HepG2 (cell line): ENCODE data around the gene EBF4. TPM values are rescaled to one million over a fixed set of nuclear protein-coding genes. Genes with fewer than 3 reads are reported as not detected.

ENCODE experiments used
- ADNP ChIP-seq: sonication (generic); formaldehyde crosslinking; IDR thresholded peaks from 2 replicates; pipeline ENCODE4 v1.4.0; 2020; ENCODE audit warnings: missing genetic modification reagents
- CENPT ChIP-seq: sonication (generic); formaldehyde crosslinking; IDR thresholded peaks from 2 replicates; pipeline ENCODE4 v1.8.0; 2022; ENCODE audit warnings: low read depth, mild to moderate bottlenecking, moderate library complexity, missing genetic modification reagents
- KLF16 ChIP-seq, 2 experiments: sonication (generic) in 1 of 2; formaldehyde crosslinking in 1 of 2; IDR thresholded peaks; 2 replicates each; pipeline versions ENCODE4 v1.6.1 to v1.8.0; 2016 to 2023; ENCODE audit warnings: missing genetic modification reagents in 2 of 2, missing compliant biosample characterization in 1 of 2
- MBD4 ChIP-seq: IDR thresholded peaks from 2 replicates; pipeline ENCODE4 v1.6.1; 2012; ENCODE audit warnings: low read length, inconsistent platforms, borderline replicate concordance
- MTERF4 ChIP-seq: sonication (generic); formaldehyde crosslinking; IDR thresholded peaks from 2 replicates; pipeline ENCODE4 v1.8.0; 2023; ENCODE audit warnings: mild to moderate bottlenecking, missing genetic modification reagents
- PBX2 ChIP-seq: IDR thresholded peaks from 2 replicates; pipeline ENCODE4 v1.6.1; 2016; ENCODE audit warnings: control low read depth
- SETDB1 ChIP-seq: sonication (generic); formaldehyde crosslinking; IDR thresholded peaks from 2 replicates; pipeline ENCODE4 v1.5.1; 2020; ENCODE audit warnings: missing genetic modification reagents, mild to moderate bottlenecking, borderline replicate concordance
- SIX4 ChIP-seq: sonication (generic); formaldehyde crosslinking; IDR thresholded peaks from 2 replicates; pipeline ENCODE4 v1.4.0; 2020; ENCODE audit warnings: missing genetic modification reagents
- SKIL ChIP-seq: sonication (generic); formaldehyde crosslinking; IDR thresholded peaks from 2 replicates; pipeline ENCODE4 v1.8.0; 2022; ENCODE audit warnings: missing genetic modification reagents, mild to moderate bottlenecking, moderate library complexity, borderline replicate concordance
- WIZ ChIP-seq: sonication (generic); formaldehyde crosslinking; IDR thresholded peaks from 2 replicates; pipeline ENCODE4 v1.5.1; 2020; ENCODE audit warnings: mild to moderate bottlenecking, missing genetic modification reagents
- ZBTB20 ChIP-seq: sonication (generic); formaldehyde crosslinking; IDR thresholded peaks from 2 replicates; pipeline ENCODE4 v1.8.1; 2023; ENCODE audit warnings: missing genetic modification reagents, low read depth, mild to moderate bottlenecking, borderline replicate concordance
- ZC3H4 ChIP-seq: sonication (generic); formaldehyde crosslinking; IDR thresholded peaks from 2 replicates; pipeline ENCODE4 v1.4.0; 2020; ENCODE audit warnings: missing genetic modification reagents, borderline replicate concordance
- ZNF138 ChIP-seq: sonication (generic); formaldehyde crosslinking; IDR thresholded peaks from 2 replicates; pipeline ENCODE4 v1.5.0; 2020; ENCODE audit warnings: mild to moderate bottlenecking, low read depth, missing genetic modification reagents
- ZNF280D ChIP-seq: sonication (generic); formaldehyde crosslinking; IDR thresholded peaks from 2 replicates; pipeline ENCODE4 v1.5.1; 2020; ENCODE audit warnings: mild to moderate bottlenecking, missing genetic modification reagents
- ZNF317 ChIP-seq: sonication (generic); formaldehyde crosslinking; IDR thresholded peaks from 2 replicates; pipeline ENCODE4 v1.5.0; 2020; ENCODE audit warnings: mild to moderate bottlenecking, missing genetic modification reagents
- ZNF432 ChIP-seq: sonication (generic); formaldehyde crosslinking; IDR thresholded peaks from 2 replicates; pipeline ENCODE4 v1.5.0; 2020; ENCODE audit warnings: missing genetic modification reagents, mild to moderate bottlenecking, borderline replicate concordance
- ZNF546 ChIP-seq: sonication (generic); formaldehyde crosslinking; conservative IDR thresholded peaks from 2 replicates; pipeline ENCODE4 v1.8.1; 2023; ENCODE audit warnings: mild to moderate bottlenecking, missing genetic modification reagents
- polyA plus RNA-seq, 8 experiments: library from polyadenylated mRNA; depleted of rRNA in 3 of 8; stranded (reverse) in 7 of 8; unstranded in 1 of 8; fragments of >200 nt; fragmentation: Illumina TruSeq in 4 of 8; extraction: Trizol in 4 of 8; gene quantifications; 2 replicates each; pipeline versions ENCODE4 v1.2.1 to v1.2.3, GENCODE V29; 2011 to 2016; ENCODE audit warnings: low read depth in 4 of 8, missing spikeins in 1 of 8, mixed read lengths in 1 of 8; ENCODE audit not compliant: insufficient read depth in 1 of 8
- total RNA-seq, 5 experiments: library from RNA; depleted of rRNA; stranded (reverse); fragments of >200 nt; fragmentation: Illumina TruSeq; extraction: Trizol; gene quantifications; 2 replicates each; pipeline ENCODE4 v1.2.3, GENCODE V29; 2016; ENCODE audit warnings: low read depth in 1 of 5
- TF ChIP-seq, protein P1 (sequence below): sonication (generic); formaldehyde crosslinking; IDR thresholded peaks from 2 replicates; pipeline ENCODE4 v1.5.0; 2020; ENCODE audit warnings: missing genetic modification reagents, mild to moderate bottlenecking, borderline replicate concordance

EBF4 gene
- total and polyA plus RNA-seq, 2 of the 13 experiments (the other 11 are each of a cell fraction or from before 2014, with no cell fraction given): 0.84 to 2.2 TPM

DNA sequence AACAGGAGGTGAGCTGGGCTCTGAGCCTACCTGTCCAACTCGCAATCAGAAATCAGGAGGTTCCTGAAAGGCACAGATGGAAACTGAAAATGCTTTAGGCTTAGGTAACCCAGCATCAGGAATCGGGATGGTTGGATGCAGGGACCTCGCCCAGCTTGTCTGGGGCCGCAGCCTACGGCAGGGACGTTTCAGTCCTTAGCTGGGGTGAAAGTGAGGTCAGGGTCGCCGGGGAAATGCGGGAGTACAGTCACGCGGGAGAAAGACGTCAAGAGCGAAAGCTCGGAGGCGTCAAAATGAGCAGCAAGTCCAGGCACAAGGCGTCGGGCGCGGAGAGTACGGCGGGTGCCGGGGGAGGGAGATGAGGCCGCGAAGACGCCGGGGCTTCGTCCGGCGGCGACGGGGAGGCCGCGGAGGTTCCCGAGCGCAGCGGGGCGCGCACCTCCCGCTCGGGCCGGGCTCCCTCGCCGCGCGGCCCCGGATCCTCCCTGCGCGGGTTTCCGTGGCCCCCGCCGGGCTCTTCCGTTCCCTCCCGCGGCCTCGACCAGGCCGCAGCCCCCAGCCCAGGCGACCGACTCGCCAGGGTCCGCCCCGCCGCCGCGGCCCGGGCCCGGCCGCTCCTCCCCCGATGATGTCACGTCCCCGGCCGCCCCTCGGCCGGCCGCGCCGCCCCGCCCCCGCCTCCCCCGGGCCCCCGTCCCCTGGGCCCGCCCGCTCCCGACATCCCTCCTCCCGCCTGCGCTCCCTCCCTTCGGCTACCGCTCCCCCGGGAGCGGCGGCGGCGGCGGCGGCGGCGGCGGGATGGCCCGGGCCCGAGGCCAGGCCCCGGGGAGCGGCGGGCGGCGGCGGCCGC is at the start of gene EBF4 (continued):
- TF ChIP-seq ZNF432: no peak
- TF ChIP-seq SETDB1: no peak
- TF ChIP-seq PBX2: no peak
- TF ChIP-seq ZBTB20 (CRISPR knock-in tag): peak; percentile 62; the same call in 1 of the 2 replicates
- TF ChIP-seq KLF16 (CRISPR knock-in tag; IDR thresholded peaks at IDR 0.05): peak in 1 of 2 experiments; percentile 75; a peak in 1 of 4 replicates
- peak; percentile 51; the same call in 1 of the 2 replicates for TF ChIP-seq WIZ
- no peak for TF ChIP-seq SIX4
- no peak for TF ChIP-seq ZNF317 (CRISPR knock-in tag)
- TF ChIP-seq ZNF138 (CRISPR knock-in tag): no peak
- TF ChIP-seq, protein P1, sequence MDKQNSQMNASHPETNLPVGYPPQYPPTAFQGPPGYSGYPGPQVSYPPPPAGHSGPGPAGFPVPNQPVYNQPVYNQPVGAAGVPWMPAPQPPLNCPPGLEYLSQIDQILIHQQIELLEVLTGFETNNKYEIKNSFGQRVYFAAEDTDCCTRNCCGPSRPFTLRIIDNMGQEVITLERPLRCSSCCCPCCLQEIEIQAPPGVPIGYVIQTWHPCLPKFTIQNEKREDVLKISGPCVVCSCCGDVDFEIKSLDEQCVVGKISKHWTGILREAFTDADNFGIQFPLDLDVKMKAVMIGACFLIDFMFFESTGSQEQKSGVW (CRISPR knock-in tag): no peak
- peak; percentile 67 for TF ChIP-seq SKIL (CRISPR knock-in tag)
- no peak for TF ChIP-seq ADNP (CRISPR knock-in tag)
- no peak for TF ChIP-seq CENPT (CRISPR knock-in tag)
- TF ChIP-seq ZC3H4 (CRISPR knock-in tag): no peak
- no peak for TF ChIP-seq MBD4
- 0 out of 2 replicates have a peak, but pooled peaks have one; percentile 36 for TF ChIP-seq ZNF280D
- TF ChIP-seq MTERF4 (CRISPR knock-in tag): peak; percentile 23; the same call in 1 of the 2 replicates
- TF ChIP-seq ZNF546 (CRISPR knock-in tag): 0 out of 2 replicates have a peak, but pooled peaks have one; percentile 23
